SK-N-SH (cell line): Measurements from ENCODE around the gene TOMM40L. TPM values are rescaled to one million over a fixed set of nuclear protein-coding genes. Genes with fewer than 3 reads are reported as not detected.

Experiments used
- CTCF ChIA-PET: fragments of 300-600, 350-600 bp; formaldehyde crosslinking; extraction: SDS; loops from one replicate; lab custom pipeline; 2021; lab: Yijun Ruan, JAX
- POLR2A ChIA-PET: fragments of 350-600 bp; sonication (Branson Sonifier 250); formaldehyde crosslinking; extraction: SDS; loops from one replicate; lab custom pipeline; 2020; ENCODE audit warnings: antibody characterized with exemption, inconsistent platforms; lab: Yijun Ruan, JAX
- DNase-seq: peaks from one replicate; pipeline ENCODE4 v3.0.0; 2012
- H2AFZ ChIP-seq: fragments of 200-600 bp; sonication (generic); 2 replicates; pipeline ENCODE4 v1.8.1; 2016; ENCODE audit warnings: antibody characterized with exemption, mild to moderate bottlenecking, low read depth
- H3F3A ChIP-seq: fragments of 200-600 bp; sonication (generic); replicated peaks from 2 replicates; pipeline ENCODE3; 2016; ENCODE audit warnings: antibody characterized with exemption, mild to moderate bottlenecking; ENCODE audit not compliant: insufficient read depth
- H3K27ac ChIP-seq, 2 experiments: fragments of 200-500 bp in 1 of 2; fragments of 200-600 bp in 1 of 2; sonication (Bioruptor generic) in 1 of 2; sonication (generic), shearing (Covaris generic) in 1 of 2; 2 replicates each; pipeline versions ENCODE4 v1.5.1 to v1.6.1; 2014 to 2016; ENCODE audit warnings: low read depth in 2 of 2, inconsistent platforms in 1 of 2, low read length in 1 of 2, mild to moderate bottlenecking in 1 of 2, mixed read lengths in 1 of 2
- H3K27me3 ChIP-seq: fragments of 200-600 bp; sonication (generic), shearing (Covaris generic); 2 replicates; pipeline ENCODE4 v1.6.1; 2016; ENCODE audit warnings: mixed run types; ENCODE audit not compliant: insufficient read depth
- H3K36me3 ChIP-seq, 2 experiments: fragments of 200-500 bp in 1 of 2; fragments of 200-600 bp in 1 of 2; sonication (Bioruptor generic) in 1 of 2; sonication (generic) in 1 of 2; replicated peaks in 1 of 2; 2 replicates each; pipeline versions ENCODE3 to v1.5.1; 2014 to 2016; ENCODE audit warnings: low read length in 1 of 2, mild to moderate bottlenecking in 1 of 2; ENCODE audit not compliant: insufficient read depth in 2 of 2, control insufficient read depth in 1 of 2
- H3K4me1 ChIP-seq, 2 experiments: fragments of 200-500 bp in 1 of 2; fragments of 200-600 bp in 1 of 2; sonication (Bioruptor generic) in 1 of 2; sonication (generic), shearing (Covaris generic) in 1 of 2; 2 replicates each; pipeline versions ENCODE4 v1.5.1 to v1.6.1; 2014 to 2016; ENCODE audit warnings: low read depth in 1 of 2, low read length in 1 of 2, mixed run types in 1 of 2; ENCODE audit not compliant: insufficient read depth in 2 of 2, control insufficient read depth in 1 of 2
- H3K4me2 ChIP-seq: fragments of 200-600 bp; sonication (generic), shearing (Covaris generic); 2 replicates; pipeline ENCODE4 v1.6.1; 2017; ENCODE audit warnings: mixed run types
- H3K4me3 ChIP-seq, 2 experiments: fragments of 200-500 bp in 1 of 2; fragments of 200-600 bp in 1 of 2; sonication (Bioruptor generic) in 1 of 2; sonication (generic), shearing (Covaris generic) in 1 of 2; 2 replicates each; pipeline versions ENCODE4 v1.5.1 to v1.8.1; 2014 to 2016; ENCODE audit warnings: low read depth in 2 of 2, inconsistent platforms in 1 of 2, low read length in 1 of 2, mild to moderate bottlenecking in 1 of 2, mixed read lengths in 1 of 2, moderate library complexity in 1 of 2
- H3K79me2 ChIP-seq: fragments of 200-600 bp; sonication (generic); 2 replicates; pipeline ENCODE4 v1.8.1; 2017; ENCODE audit warnings: mild to moderate bottlenecking; ENCODE audit not compliant: insufficient read depth
- H3K9ac ChIP-seq: fragments of 200-600 bp; sonication (generic); 2 replicates; pipeline ENCODE4 v1.6.1; 2017; ENCODE audit warnings: mixed run types
- H3K9me2 ChIP-seq: fragments of 200-600 bp; sonication (generic); 2 replicates; pipeline ENCODE4 v1.6.1; 2017; ENCODE audit warnings: mixed run types
- H3K9me3 ChIP-seq: fragments of 200-600 bp; sonication (generic); 2 replicates; pipeline ENCODE4 v1.6.1; 2017; ENCODE audit warnings: mixed run types, mild to moderate bottlenecking, moderate library complexity
- H4K20me1 ChIP-seq: fragments of 200-600 bp; sonication (generic); 2 replicates; pipeline ENCODE4 v1.6.1; 2017; ENCODE audit warnings: mild to moderate bottlenecking, mixed run types; ENCODE audit not compliant: insufficient read depth
- CHD2 ChIP-seq: fragments of 150-350 bp; IDR thresholded peaks from 2 replicates; pipeline ENCODE4 v1.6.1; 2018; ENCODE audit warnings: low read length; ENCODE audit not compliant: partially characterized antibody
- ELF1 ChIP-seq: IDR thresholded peaks from 2 replicates; pipeline ENCODE4 v1.4.0; 2012
- EP300 ChIP-seq, 2 experiments: IDR thresholded peaks; 2 replicates each; pipeline versions ENCODE4 v1.4.0 to v1.6.1; 2012; ENCODE audit warnings: borderline replicate concordance in 1 of 2, low read depth in 1 of 2, low read length in 1 of 2
- FOSL2 ChIP-seq: IDR thresholded peaks from 2 replicates; pipeline ENCODE4 v1.4.0; 2012; ENCODE audit warnings: low read depth, mild to moderate bottlenecking, moderate library complexity, borderline replicate concordance
- FOXJ3 ChIP-seq: sonication (generic); formaldehyde crosslinking; IDR thresholded peaks from 2 replicates; pipeline ENCODE4 v1.5.1; 2020; ENCODE audit warnings: mild to moderate bottlenecking, missing genetic modification reagents
- FOXM1 ChIP-seq: IDR thresholded peaks from 2 replicates; pipeline ENCODE4 v1.4.0; 2012; ENCODE audit warnings: low read depth, mild to moderate bottlenecking
- GATA2 ChIP-seq: sonication (generic); formaldehyde crosslinking; IDR thresholded peaks from 2 replicates; pipeline ENCODE4 v1.5.0; 2020; ENCODE audit warnings: mild to moderate bottlenecking, missing genetic modification reagents
- JUND ChIP-seq: IDR thresholded peaks from 2 replicates; pipeline ENCODE4 v1.4.0; 2012
- MXI1 ChIP-seq: IDR thresholded peaks from 2 replicates; pipeline ENCODE4 v1.6.1; 2012; ENCODE audit warnings: mild to moderate bottlenecking, low read depth, low read length, improper control_type of control experiment
- NFIC ChIP-seq: IDR thresholded peaks from 2 replicates; pipeline ENCODE4 v1.4.0; 2012; ENCODE audit warnings: borderline replicate concordance
- SIN3A ChIP-seq: IDR thresholded peaks from 2 replicates; pipeline ENCODE4 v1.6.1; 2012; ENCODE audit warnings: low read depth, mild to moderate bottlenecking, low read length, moderate library complexity, borderline replicate concordance
- SMC3 ChIP-seq: IDR thresholded peaks from 2 replicates; pipeline ENCODE4 v1.6.1; 2012; ENCODE audit warnings: low read depth, low read length, improper control_type of control experiment
- TAF1 ChIP-seq: IDR thresholded peaks from 2 replicates; pipeline ENCODE4 v1.6.1; 2012; ENCODE audit warnings: low read depth, mild to moderate bottlenecking, low read length, moderate library complexity, borderline replicate concordance
- WGBS: methylation state at CpG from one replicate; pipeline ENCODE4 v1.1.6; 2017; ENCODE audit warnings: low lambda C conversion rate; 5-methylcytosine and 5-hydroxymethylcytosine counted together
- polyA plus RNA-seq, 3 experiments: library from polyadenylated mRNA; depleted of rRNA; stranded (reverse); fragments of >200 nt; gene quantifications; 2 replicates each; pipeline ENCODE4 v1.2.3, GENCODE V29; 2012
- TF ChIP-seq, protein P1 (sequence below): fragments of 150-350 bp; IDR thresholded peaks from 2 replicates; pipeline ENCODE4 v1.6.1; 2017; ENCODE audit warnings: antibody characterized with exemption, low read length, low read depth, borderline replicate concordance
- TF ChIP-seq, protein P2 (sequence below): IDR thresholded peaks from 2 replicates; pipeline ENCODE4 v1.4.0; 2012; ENCODE audit warnings: low read depth
- TF ChIP-seq, protein P3 (sequence below): fragments of 150-350 bp; IDR thresholded peaks from 2 replicates; pipeline ENCODE4 v1.6.1; 2016; ENCODE audit warnings: mild to moderate bottlenecking, low read depth, low read length

Gene TOMM40L
- polyA plus RNA-seq, 1 of the 3 experiments (the other 2 are of a cell fraction), result 9.7 TPM

DNA sequence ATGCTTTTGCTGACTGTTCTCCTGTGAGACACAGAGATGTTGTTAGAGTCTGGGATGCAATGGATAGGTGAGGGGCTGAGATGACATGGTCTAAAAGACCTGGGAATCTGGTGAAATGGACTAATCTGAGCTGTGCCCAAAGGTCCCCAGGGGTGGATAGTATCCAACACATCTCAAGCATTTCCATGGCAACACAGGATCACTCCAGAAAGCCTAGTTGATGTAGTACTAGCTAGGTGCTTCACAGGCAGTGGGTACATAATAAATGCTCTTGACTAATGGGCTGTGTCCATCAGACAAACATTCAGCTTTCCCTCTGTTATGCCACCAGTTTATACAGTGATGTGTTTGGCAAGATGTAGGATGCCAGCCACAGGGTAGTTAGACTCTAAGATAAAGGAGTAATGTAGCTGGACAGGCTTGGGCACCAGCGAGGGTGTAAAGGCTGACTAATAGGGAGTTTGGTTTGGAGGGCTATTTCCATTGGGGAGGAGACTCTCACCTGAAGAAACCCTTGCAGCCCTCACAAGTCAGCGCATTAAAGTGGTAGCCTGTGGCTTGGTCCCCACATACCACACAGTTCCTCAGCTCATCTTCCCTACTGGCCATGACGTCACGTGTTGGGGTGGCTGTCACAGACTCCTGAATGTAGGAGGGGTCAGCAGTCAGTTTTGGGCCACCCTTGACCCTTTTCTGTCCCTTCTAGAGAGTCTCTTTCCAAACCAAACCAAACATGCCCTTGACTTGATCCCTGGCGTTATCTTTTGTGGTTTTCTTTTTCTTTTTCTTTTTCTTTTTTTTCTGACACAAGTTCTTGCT is 10.3 kb downstream of the TOMM40L start:
- no peak for TF ChIP-seq FOXJ3 (CRISPR knock-in tag)
- no peak for TF ChIP-seq ELF1
- TF ChIP-seq CHD2, result no peak
- TF ChIP-seq, protein P1, sequence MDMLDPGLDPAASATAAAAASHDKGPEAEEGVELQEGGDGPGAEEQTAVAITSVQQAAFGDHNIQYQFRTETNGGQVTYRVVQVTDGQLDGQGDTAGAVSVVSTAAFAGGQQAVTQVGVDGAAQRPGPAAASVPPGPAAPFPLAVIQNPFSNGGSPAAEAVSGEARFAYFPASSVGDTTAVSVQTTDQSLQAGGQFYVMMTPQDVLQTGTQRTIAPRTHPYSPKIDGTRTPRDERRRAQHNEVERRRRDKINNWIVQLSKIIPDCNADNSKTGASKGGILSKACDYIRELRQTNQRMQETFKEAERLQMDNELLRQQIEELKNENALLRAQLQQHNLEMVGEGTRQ, result no peak
- TF ChIP-seq FOXM1, result no peak
- TF ChIP-seq EP300 (IDR thresholded peaks at IDR 0.05; ENCODE audit: borderline replicate concordance in 1 of 2, low read depth in 1 of 2, low read length in 1 of 2), result no peak
- no peak for TF ChIP-seq JUND
- no peak for TF ChIP-seq SMC3
- no peak for TF ChIP-seq MXI1
- no peak for TF ChIP-seq GATA2 (CRISPR knock-in tag)
- no peak for TF ChIP-seq NFIC
- no peak for TF ChIP-seq SIN3A
- TF ChIP-seq FOSL2, result no peak
- TF ChIP-seq, protein P2, sequence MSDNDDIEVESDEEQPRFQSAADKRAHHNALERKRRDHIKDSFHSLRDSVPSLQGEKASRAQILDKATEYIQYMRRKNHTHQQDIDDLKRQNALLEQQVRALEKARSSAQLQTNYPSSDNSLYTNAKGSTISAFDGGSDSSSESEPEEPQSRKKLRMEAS, result no peak
- no peak for TF ChIP-seq TAF1
- TF ChIP-seq, protein P3, sequence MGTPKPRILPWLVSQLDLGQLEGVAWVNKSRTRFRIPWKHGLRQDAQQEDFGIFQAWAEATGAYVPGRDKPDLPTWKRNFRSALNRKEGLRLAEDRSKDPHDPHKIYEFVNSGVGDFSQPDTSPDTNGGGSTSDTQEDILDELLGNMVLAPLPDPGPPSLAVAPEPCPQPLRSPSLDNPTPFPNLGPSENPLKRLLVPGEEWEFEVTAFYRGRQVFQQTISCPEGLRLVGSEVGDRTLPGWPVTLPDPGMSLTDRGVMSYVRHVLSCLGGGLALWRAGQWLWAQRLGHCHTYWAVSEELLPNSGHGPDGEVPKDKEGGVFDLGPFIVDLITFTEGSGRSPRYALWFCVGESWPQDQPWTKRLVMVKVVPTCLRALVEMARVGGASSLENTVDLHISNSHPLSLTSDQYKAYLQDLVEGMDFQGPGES, result no peak
- DNase-seq, result no peak
- Histone ChIP-seq H3K27me3 (no peaks in the 10 kb centered on the region), H3K27ac (no peak overlapping the region), H3K4me1 (no peaks in the 10 kb centered on the region), H3K9ac (no peak overlapping the region), H3F3A (no peaks in the 10 kb centered on the region), H3K36me3 (no peaks in the 10 kb centered on the region), H3K4me3 (no peak overlapping the region), H4K20me1 (no peaks in the 10 kb centered on the region), H3K9me3 (no peaks in the 10 kb centered on the region), H2AFZ (no peak overlapping the region), H3K4me2 (no peak overlapping the region), H3K79me2 (no peaks in the 10 kb centered on the region), H3K9me2 (no peaks in the 10 kb centered on the region)
- CTCF ChIA-PET, result interaction anchor here (1.3 to 3.2 kb wide), 2 partner anchors 9 to 146 kb away, joined by 4 to 29 read pairs; partner anchors contain the start of gene TOMM40L
- POLR2A ChIA-PET, result no interaction called here
- WGBS, result 63% methylated on average over 5 of the region's 5 CpGs
